Motor neuron (in vitro differentiated cells): ENCODE measurements around the gene ADNP. TPM values are rescaled to one million over a fixed set of nuclear protein-coding genes. Genes with fewer than 3 reads are reported as not detected.
A peak's percentile ranks its signal among the peaks of the same experiment; 100 is the strongest.

ENCODE experiments used
- ATAC-seq, 8 experiments: fragments of 200-7000 bp; cut with Tn5 transposase; replicated peaks in 6 of 8; 2 replicates each; pipeline ENCODE4 v1.8.0; 2021; ENCODE audit warnings: mild to moderate bottlenecking in 8 of 8, moderate library complexity in 8 of 8
- H3K27ac ChIP-seq, 2 donors: fragments of 250-450 bp; sonication (Bioruptor Pico); 2 replicates each; pipeline ENCODE4 v1.9.0; 2021; ENCODE audit warnings: antibody characterized with exemption in 2 of 2, mild to moderate bottlenecking in 2 of 2, moderate library complexity in 1 of 2
- H3K4me1 ChIP-seq, 2 donors: fragments of 250-450 bp; sonication (Bioruptor Pico); replicated peaks in 1 of 2; 2 replicates each; pipeline ENCODE4 v1.6.1; 2021; ENCODE audit warnings: antibody characterized with exemption in 2 of 2, mild to moderate bottlenecking in 2 of 2, moderate library complexity in 1 of 2
- H3K4me3 ChIP-seq, 5 donors: fragments of 250-450 bp; sonication (Bioruptor Pico); 2 replicates each; pipeline ENCODE4 v1.9.0; 2021; ENCODE audit warnings: antibody characterized with exemption in 5 of 5, mild to moderate bottlenecking in 5 of 5, moderate library complexity in 4 of 5
- WGBS, 10 experiments: fragments of 450-650 bp; shearing (Covaris generic); methylation state at CpG; one replicate each; pipeline ENCODE4 v1.0.0; 2022; 5-methylcytosine and 5-hydroxymethylcytosine counted together
- in situ Hi-C, 9 experiments: fragments of 400-800 bp; cut with MboI; loops; one replicate each; pipeline ENCODE4 v1.15.0; 2021; ENCODE audit warnings: low sequenced_read_pairs in 9 of 9, low pct_unique_long_range_greater_than_20kb in 2 of 9; ENCODE audit not compliant: unreplicated experiment in 9 of 9
- total RNA-seq, 8 experiments: library from RNA; unstranded; fragments of 300-600 nt; gene quantifications; 2 replicates each; pipeline versions ENCODE4 v1.2.3 to v1.2.4, GENCODE V29; 2022

Gene ADNP
- total RNA-seq, 8 experiments from 2014 or later, result 11.6 to 121 (median 55.7) TPM

GRCh38 chr20:50848341-50848808, 82.9 kb downstream of the ADNP start:
- peak in 3 of 8 experiments; percentile 16 to 52 (median 50) for ATAC-seq
- 33 to 90% (median 73%) methylated on average over 1 to 8 of the region's 8 CpGs; no CpG with 5 or more reads in 2 of the 10 experiments for WGBS, 10 experiments
- H3K4me3 ChIP-seq, result no peak overlapping the region

GRCh38 chr20:50845566-50846215, 85.5 kb downstream of the ADNP start:
- WGBS, 10 experiments, result 0 to 96% (median 68%) methylated on average over 1 to 8 of the region's 15 CpGs; no CpG with 5 or more reads in 2 of the 10 experiments
- Histone ChIP-seq H3K4me3 (no peak overlapping the region), H3K4me1 (peaks cover 0 to 6% of the 10 kb centered on the region in 2 donors), H3K27ac (no peak overlapping the region)
- peak in 1 of 8 experiments; percentile 82 for ATAC-seq
- in situ Hi-C loops, result no loop called here

More at GRCh38 chr20:50848341-50848808, 82.9 kb downstream of the ADNP start:
- in situ Hi-C loops, result no loop called here
- H3K27ac ChIP-seq, result no peak overlapping the region
- H3K4me1 ChIP-seq, result peaks cover 0 to 6% of the 10 kb centered on the region in 2 donors

- H3K4me3 ChIP-seq, result no peak overlapping the region
- WGBS, 10 experiments, result 40 to 100% (median 88%) methylated on average over 1 to 6 of the region's 9 CpGs; no CpG with 5 or more reads in 4 of the 10 experiments
- no peak for ATAC-seq
- no peak overlapping the region for H3K27ac ChIP-seq
- in situ Hi-C loops, result no loop called here
- peaks cover 0 to 6% of the 10 kb centered on the region in 2 donors for H3K4me1 ChIP-seq
These were observed 86.7 kb downstream of the ADNP start for GRCh38 chr20:50844430-50845100.

GRCh38 chr20:50843331-50844276, 87.6 kb downstream of the ADNP start:
- H3K4me3 ChIP-seq, result no peak overlapping the region
- no peaks in the 10 kb centered on the region for H3K4me1 ChIP-seq
- no peak overlapping the region for H3K27ac ChIP-seq
- no peak for ATAC-seq
- in situ Hi-C loops, result no loop called here
- WGBS, 10 experiments, result 88 to 100% (median 92%) methylated on average over 2 to 9 of the region's 9 CpGs; no CpG with 5 or more reads in 4 of the 10 experiments

- in situ Hi-C loops, result no loop called here
- 67 to 100% (median 90%) methylated on average over 1 to 4 of the region's 5 CpGs; no CpG with 5 or more reads in 3 of the 10 experiments for WGBS, 10 experiments
- H3K4me1 ChIP-seq, result no peaks in the 10 kb centered on the region
- no peak overlapping the region for H3K27ac ChIP-seq
- ATAC-seq, result no peak
- H3K4me3 ChIP-seq, result no peak overlapping the region
These were observed 88.4 kb downstream of the ADNP start for GRCh38 chr20:50842821-50843220.

Other genes with a start within 250 kb of the ADNP start
- gene RIPOR3, start 239.9 kb downstream of the ADNP start, total RNA-seq, result 10 to 100 TPM in 1 of 8 experiments, 1 to 10 TPM in 7; 1.0 to 13.0 (median 2.8) TPM
- 10 to 100 TPM in 1 of 8 experiments, 1 to 10 TPM in 7; 1.5 to 12.7 (median 6.6) TPM for gene PARD6B, start 199.9 kb downstream of the ADNP start, total RNA-seq
- 10 to 100 TPM in 4 of 8 experiments, 1 to 10 TPM in 4; 2.4 to 20.3 (median 12.0) TPM for gene BCAS4, start 136.4 kb downstream of the ADNP start, total RNA-seq
- 10 to 100 TPM; 44.3 to 99.6 (median 66.4) TPM for gene DPM1, start 27.1 kb upstream of the ADNP start, total RNA-seq
- gene MOCS3, start 27.4 kb upstream of the ADNP start, total RNA-seq, result 1 to 10 TPM; 4.1 to 9.3 (median 6.0) TPM
- 10 to 100 TPM in 2 of 8 experiments, 1 to 10 TPM in 3, under 1 TPM in 3; 0.70 to 24.2 (median 5.7) TPM for gene KCNG1, start 91.7 kb upstream of the ADNP start, total RNA-seq